ENCODE data around the gene CCNL2.
"Not testable (repeated sequence)": the region's sequence is repeated elsewhere in the genome, so short reads cannot be mapped to it uniquely, and the experiment has no call there.

Gene CCNL2

GRCh38 chr1:1421147-1421906 lies 22.2 kb upstream of the CCNL2 start, which contains the start of gene ANKRD65:
TSS of gene ANKRD65 (minus strand) at chr1:1421276. CDS start at chr1:1421005, 271 bp downstream.
- peak within 1 kb of the TSS; percentile 75 for H3K27ac ChIP-seq
- POLR2A ChIA-PET (ENCODE audit: low non-redundant PET), result interaction anchor here (0.9 kb wide), 1 partner anchor 13 kb away, joined by 3 read pairs; no protein-coding TSS in a partner anchor
- TF ChIP-seq CTCF (conservative IDR thresholded peaks at IDR 0.05; ENCODE audit: low read depth), result no peak
- CTCF ChIA-PET, result interaction anchor here (0.5 to 1.4 kb wide), 3 partner anchors 14 to 69 kb away, joined by 3 read pairs; no protein-coding TSS in a partner anchor
- DNase-seq (ENCODE audit: low spot score), result peak; percentile 64

- H3K27ac ChIP-seq, result peak overlapping the region; percentile 75
- ChIA-PET CTCF (interaction anchor here (0.9 to 1.4 kb wide), 2 partner anchors 13 to 21 kb away, joined by 3 read pairs; no protein-coding TSS in a partner anchor), POLR2A (ENCODE audit: low non-redundant PET) (interaction anchor here (0.9 kb wide), 1 partner anchor 13 kb away, joined by 3 read pairs; no protein-coding TSS in a partner anchor)
- no peak for TF ChIP-seq CTCF (conservative IDR thresholded peaks at IDR 0.05; ENCODE audit: low read depth)
- DNase-seq (ENCODE audit: low spot score), result no peak
These were observed 21.6 kb upstream of the CCNL2 start for GRCh38 chr1:1420654-1421141.

- CTCF ChIA-PET, result interaction anchor here (1.4 kb wide), 1 partner anchor 12 kb away, joined by 3 read pairs; no protein-coding TSS in a partner anchor
- H3K27ac ChIP-seq, result peak overlapping the region; percentile 75; the same call in 1 of the 2 replicates
- no peak for DNase-seq (ENCODE audit: low spot score)
- 0 out of 2 replicates have a peak, but pooled peaks have one; percentile 10 for TF ChIP-seq CTCF (conservative IDR thresholded peaks at IDR 0.05; ENCODE audit: low read depth)
- POLR2A ChIA-PET (ENCODE audit: low non-redundant PET), result no interaction called here
These were observed 20.9 kb upstream of the CCNL2 start for GRCh38 chr1:1419813-1420653.

GRCh38 chr1:1419363-1419812 lies 20.3 kb upstream of the CCNL2 start:
- no peak for TF ChIP-seq CTCF (conservative IDR thresholded peaks at IDR 0.05; ENCODE audit: low read depth)
- no peak for DNase-seq (ENCODE audit: low spot score)
- POLR2A ChIA-PET (ENCODE audit: low non-redundant PET), result interaction anchor here (0.6 kb wide), 1 partner anchor 23 kb away, joined by 8 read pairs; no protein-coding TSS in a partner anchor
- H3K27ac ChIP-seq, result no peak overlapping the region
- CTCF ChIA-PET, result interaction anchor here (0.7 kb wide), 1 partner anchor 47 kb away, joined by 3 read pairs; no protein-coding TSS in a partner anchor

GRCh38 chr1:1418464-1419362 lies 19.6 kb upstream of the CCNL2 start:
- TF ChIP-seq CTCF (conservative IDR thresholded peaks at IDR 0.05; ENCODE audit: low read depth), result no peak
- CTCF ChIA-PET, result interaction anchor here (0.7 kb wide), 1 partner anchor 46 kb away, joined by 3 read pairs; no protein-coding TSS in a partner anchor
- POLR2A ChIA-PET (ENCODE audit: low non-redundant PET), result interaction anchor here (0.6 kb wide), 1 partner anchor 22 kb away, joined by 8 read pairs; no protein-coding TSS in a partner anchor
- 0 out of 2 replicates have a peak overlapping the region, but pooled peaks have one; percentile 5 for H3K27ac ChIP-seq
- no peak for DNase-seq (ENCODE audit: low spot score)

- CTCF ChIA-PET; POLR2A ChIA-PET (ENCODE audit: low non-redundant PET); DNase-seq (ENCODE audit: low spot score); H3K27ac ChIP-seq: not testable (repeated sequence)
These were observed 18.8 kb upstream of the CCNL2 start for GRCh38 chr1:1417825-1418463.

- DNase-seq (ENCODE audit: low spot score); POLR2A ChIA-PET (ENCODE audit: low non-redundant PET); H3K27ac ChIP-seq; CTCF ChIA-PET: not testable (repeated sequence)
These were observed 18.3 kb upstream of the CCNL2 start for GRCh38 chr1:1417396-1417795.
